Memory B cell (primary cell): ENCODE measurements around the gene PDE4B.
"Not testable (repeated sequence)": the region's sequence is repeated elsewhere in the genome, so short reads cannot be mapped to it uniquely, and the experiment has no call there.

Experiments used
- ATAC-seq: fragments of 150-1000 bp; cut with Tn5 transposase; 2 replicates; pipeline ENCODE4 v1.10.0; 2021; ENCODE audit warnings: low read depth, mild to moderate bottlenecking, moderate library complexity
- DNase-seq, 2 donors: peaks; one replicate each; pipeline ENCODE4 v3.0.0; 2022; ENCODE audit warnings: low spot score in 2 of 2
- H3K27ac Mint-ChIP-seq: one replicate; pipeline ENCODE4 v1.8.0; 2022; ENCODE audit warnings: mild to moderate bottlenecking, moderate library complexity, mixed read lengths
- H3K27me3 Mint-ChIP-seq: one replicate; pipeline ENCODE4 v1.8.0; 2022; ENCODE audit warnings: mixed read lengths
- H3K36me3 Mint-ChIP-seq: one replicate; pipeline ENCODE4 v1.8.0; 2022; ENCODE audit warnings: mild to moderate bottlenecking, mixed read lengths
- H3K4me1 Mint-ChIP-seq: one replicate; pipeline ENCODE4 v1.8.0; 2022; ENCODE audit warnings: mixed read lengths
- H3K4me3 Mint-ChIP-seq: one replicate; pipeline ENCODE4 v1.8.0; 2022; ENCODE audit warnings: mild to moderate bottlenecking, moderate library complexity, mixed read lengths
- H3K9me3 Mint-ChIP-seq: one replicate; pipeline ENCODE4 v1.8.0; 2022; ENCODE audit warnings: mixed read lengths

The PDE4B gene

DNA sequence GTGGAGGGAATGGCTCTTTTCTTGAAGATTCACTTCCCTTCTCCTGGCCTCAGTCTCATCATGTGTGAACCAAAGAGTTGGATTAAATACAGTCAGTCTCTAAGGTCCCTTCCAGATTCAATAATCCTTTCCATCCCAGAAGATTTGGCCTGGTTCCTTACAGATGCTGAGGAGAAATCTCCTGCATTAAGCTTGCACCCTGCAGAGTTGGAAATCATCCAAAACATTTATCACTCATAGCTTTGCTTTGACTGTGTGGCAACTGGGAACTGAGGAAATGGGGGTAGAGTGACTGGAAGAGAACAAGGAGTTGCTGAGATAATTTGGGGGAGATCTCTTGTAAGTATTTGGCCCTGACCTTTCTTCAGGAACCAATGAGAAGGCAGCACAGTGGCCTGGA, 520.7 kb downstream of the PDE4B start:
- Mint-ChIP-seq H3K4me3 (no peak overlapping the region), H3K4me1 (peaks cover 3% of the 10 kb centered on the region), H3K27ac (no peak overlapping the region), H3K36me3 (no peaks in the 10 kb centered on the region), H3K27me3 (no peaks in the 10 kb centered on the region), H3K9me3 (no peaks in the 10 kb centered on the region)
- DNase-seq (no peak), ATAC-seq (no peak)

DNA sequence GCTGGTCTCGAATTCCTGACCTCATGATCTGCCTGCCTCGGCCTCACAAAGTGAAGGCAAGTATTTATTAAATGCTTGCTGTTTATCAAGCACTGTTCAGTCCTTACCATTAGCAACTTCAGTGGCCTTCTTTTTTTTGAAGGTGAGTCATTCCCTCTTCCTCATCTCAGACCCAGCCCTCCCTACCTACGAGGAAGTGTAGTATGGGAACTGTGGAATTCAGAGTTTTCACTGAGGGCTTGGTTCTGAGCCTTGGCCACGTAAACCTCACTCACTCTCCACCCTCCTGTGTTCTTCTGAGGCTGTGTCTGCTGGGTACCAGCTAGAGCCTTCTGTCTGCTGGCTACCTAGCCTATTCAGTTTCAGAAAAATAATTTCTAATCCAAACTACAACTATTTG, 523.0 kb downstream of the PDE4B start:
- Mint-ChIP-seq H3K27me3 (no peaks in the 10 kb centered on the region), H3K4me1 (peaks cover 6% of the 10 kb centered on the region), H3K4me3 (peak overlapping the region; percentile 19), H3K9me3 (no peaks in the 10 kb centered on the region), H3K27ac (no peak overlapping the region), H3K36me3 (peaks cover 2% of the 10 kb centered on the region)
- DNase-seq (no peak), ATAC-seq (no peak)

DNA sequence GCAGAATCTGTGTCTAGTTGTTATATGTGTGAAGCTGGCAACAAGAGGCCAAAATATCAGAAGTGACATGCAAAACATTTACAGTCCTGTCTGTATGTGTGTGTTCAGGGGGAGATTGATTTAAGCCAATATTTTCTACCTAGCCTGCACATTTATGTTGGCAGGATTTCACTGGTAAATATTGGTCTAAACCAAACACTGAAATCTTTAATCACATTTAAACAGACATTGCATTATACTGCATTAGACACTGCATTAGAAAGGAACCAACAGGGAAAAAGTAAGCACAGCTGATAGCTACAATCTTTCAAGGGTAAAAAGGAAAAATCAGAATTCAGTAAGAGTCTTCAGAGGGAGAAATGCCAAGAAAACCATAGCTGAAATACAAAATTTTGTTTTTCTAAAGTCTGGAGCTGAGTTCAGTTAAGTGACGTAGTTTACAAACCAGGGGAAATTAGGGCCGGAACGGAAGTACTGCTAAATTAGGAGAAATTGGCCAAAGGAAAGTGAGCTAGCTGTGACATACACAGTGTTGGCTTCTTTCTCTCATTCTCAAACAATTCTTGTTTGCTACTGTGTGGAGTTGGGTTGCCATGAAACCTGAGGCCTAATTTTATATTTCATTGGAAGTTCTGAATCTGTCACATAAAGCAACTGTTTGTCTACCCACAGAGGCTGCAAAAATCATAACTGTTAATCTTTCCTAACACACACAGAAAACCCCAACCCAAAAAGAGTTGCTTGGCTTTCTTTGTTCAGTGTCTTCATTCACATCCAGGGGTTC, 524.0 kb downstream of the PDE4B start:
- no peak overlapping the region for H3K27ac Mint-ChIP-seq
- no peaks in the 10 kb centered on the region for H3K27me3 Mint-ChIP-seq
- peaks cover 6% of the 10 kb centered on the region for H3K4me1 Mint-ChIP-seq
- no peak overlapping the region for H3K4me3 Mint-ChIP-seq
- DNase-seq (no peak), ATAC-seq (peak; percentile 62)
- H3K9me3 Mint-ChIP-seq: no peaks in the 10 kb centered on the region
- H3K36me3 Mint-ChIP-seq: peaks cover 2% of the 10 kb centered on the region

DNA sequence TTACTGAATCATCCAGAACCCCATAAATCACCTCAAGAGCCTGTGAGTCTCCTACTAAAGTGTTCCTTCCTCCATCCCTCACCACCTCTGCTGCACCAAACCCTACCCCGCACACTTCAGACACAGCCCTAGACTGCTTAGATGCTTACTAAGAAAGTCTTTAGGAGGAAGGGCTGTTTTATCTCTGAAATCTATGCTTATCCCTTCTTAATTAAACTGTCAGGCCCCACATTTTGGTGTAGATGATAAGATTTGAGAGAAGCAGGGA, 524.5 kb downstream of the PDE4B start:
- Mint-ChIP-seq H3K27ac (no peak overlapping the region), H3K4me3 (no peak overlapping the region), H3K36me3 (peaks cover 2% of the 10 kb centered on the region), H3K4me1 (peaks cover 8% of the 10 kb centered on the region), H3K9me3 (no peaks in the 10 kb centered on the region), H3K27me3 (no peaks in the 10 kb centered on the region)
- ATAC-seq (no peak), DNase-seq (no peak)

DNA sequence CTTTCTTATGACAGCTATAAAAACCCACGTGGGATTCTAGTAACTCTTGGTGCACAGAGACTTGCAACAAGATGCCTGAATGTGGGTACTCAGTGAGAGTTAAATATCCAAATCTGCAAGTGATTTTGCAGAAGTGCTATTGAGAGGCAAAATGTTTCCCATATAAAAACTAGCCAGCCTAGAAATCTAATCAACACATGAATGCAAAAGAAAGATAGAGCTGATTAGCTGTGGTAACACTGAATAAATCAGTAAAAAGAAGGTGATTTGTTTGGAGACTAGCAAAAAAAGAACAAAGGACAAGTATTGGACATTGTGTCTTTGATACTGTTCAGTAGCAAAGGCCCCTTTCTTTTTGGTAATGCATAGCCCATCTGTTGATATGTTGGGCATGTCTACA, 527.5 kb downstream of the PDE4B start:
- Mint-ChIP-seq H3K4me1 (peaks cover 8% of the 10 kb centered on the region), H3K4me3 (no peak overlapping the region)

DNA sequence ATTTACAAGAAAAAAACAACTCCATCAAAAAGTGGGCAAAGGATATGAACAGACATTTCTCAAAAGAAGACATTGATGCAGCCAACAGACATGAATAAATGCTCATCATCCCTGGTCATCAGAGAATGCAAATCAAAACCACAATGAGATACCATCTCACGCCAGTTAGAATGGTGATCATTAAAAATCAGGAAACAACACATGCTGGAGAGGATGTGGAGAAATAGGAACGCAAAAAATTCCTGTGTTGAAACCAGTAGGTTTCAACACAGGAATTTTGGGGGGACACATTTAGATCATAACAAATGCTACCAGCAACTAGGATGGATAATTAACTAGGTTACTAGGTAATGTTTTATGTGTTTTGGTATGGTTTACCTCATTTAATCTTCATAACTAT, 529.8 kb downstream of the PDE4B start:
- H3K4me3 Mint-ChIP-seq, ATAC-seq, H3K4me1 Mint-ChIP-seq, H3K27me3 Mint-ChIP-seq, H3K36me3 Mint-ChIP-seq, H3K9me3 Mint-ChIP-seq, DNase-seq: not testable (repeated sequence)
- peak overlapping the region; percentile 37 for H3K27ac Mint-ChIP-seq

More for the DNA sequence above, 527.5 kb downstream of the PDE4B start:
- H3K27me3 Mint-ChIP-seq: no peaks in the 10 kb centered on the region
- DNase-seq (no peak), ATAC-seq (no peak)
- H3K27ac Mint-ChIP-seq: no peak overlapping the region
- no peaks in the 10 kb centered on the region for H3K9me3 Mint-ChIP-seq
- H3K36me3 Mint-ChIP-seq: peaks cover 2% of the 10 kb centered on the region

DNA sequence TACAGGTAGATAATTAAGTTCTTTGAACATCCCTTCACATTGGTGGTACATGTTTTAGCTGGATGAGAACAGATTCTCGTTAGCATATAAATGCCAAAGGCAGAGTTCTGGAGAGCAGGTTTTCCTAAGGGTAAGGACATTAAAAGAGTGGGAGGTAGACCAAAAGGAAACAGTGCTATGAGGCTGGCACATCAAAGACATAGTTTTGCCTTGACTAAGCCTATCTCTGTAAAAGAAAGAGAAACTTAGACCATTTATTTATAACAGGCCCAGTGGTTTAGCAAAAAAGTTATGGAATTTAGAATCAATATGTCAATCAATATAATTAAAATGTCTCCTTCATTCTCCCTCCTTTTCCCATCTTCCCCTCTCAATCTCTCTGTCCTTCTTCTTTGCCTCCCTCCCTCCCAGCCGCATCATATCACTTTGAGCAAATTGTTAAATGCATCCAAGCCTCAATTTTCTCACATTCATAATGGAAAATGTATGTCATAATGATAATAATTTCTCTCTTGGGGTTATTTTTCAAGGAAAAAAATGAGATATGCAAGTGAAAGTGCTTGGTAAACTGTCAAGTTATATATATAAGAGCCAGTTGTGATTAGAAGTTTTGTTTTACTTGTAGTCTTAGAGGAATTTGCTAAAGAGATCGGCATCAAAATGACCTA, 531.4 kb downstream of the PDE4B start:
- Mint-ChIP-seq H3K4me3 (no peak overlapping the region), H3K9me3 (peaks cover 2% of the 10 kb centered on the region), H3K4me1 (peaks cover 21% of the 10 kb centered on the region), H3K36me3 (peaks cover 2% of the 10 kb centered on the region), H3K27me3 (no peaks in the 10 kb centered on the region), H3K27ac (no peak overlapping the region)
- ATAC-seq (no peak), DNase-seq (no peak)

DNA sequence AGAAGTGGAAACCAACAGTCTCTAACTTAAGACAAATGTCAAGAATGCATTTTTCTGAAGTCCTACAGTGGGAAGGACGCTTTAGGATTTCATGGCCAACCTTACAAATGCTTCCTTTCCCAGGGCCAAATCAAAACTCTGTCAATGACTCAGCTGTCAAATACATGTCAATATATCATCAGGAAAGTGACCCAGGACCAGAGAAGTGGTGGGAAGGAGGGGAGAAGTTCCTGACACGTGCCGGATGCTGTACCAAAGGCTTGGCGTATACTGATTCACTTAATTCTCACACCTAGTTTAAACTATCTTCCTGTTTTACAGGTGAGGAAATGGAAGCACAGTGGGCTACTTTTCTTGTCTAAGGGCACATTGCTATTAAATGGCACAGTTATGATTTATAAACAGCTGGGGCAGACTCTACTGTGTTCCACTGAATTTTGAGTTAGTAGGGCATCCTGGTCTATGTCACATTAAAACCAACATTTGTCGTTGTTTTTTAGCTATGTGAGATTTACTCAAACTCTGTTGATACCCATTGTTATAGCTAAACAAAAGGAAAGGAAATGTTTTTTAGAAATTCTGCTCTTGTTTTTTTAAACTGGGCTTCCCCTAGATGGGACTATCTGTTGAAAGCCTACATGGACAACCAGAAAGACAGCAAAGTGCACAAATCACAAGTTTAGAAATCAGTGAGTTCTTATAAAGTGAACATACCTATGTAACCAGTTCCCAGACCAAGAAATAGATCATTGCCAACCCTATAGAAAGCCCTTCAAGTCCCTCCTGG, 533.1 kb downstream of the PDE4B start:
- no peak for ATAC-seq
- H3K4me3 Mint-ChIP-seq: no peak overlapping the region
- no peak overlapping the region for H3K27ac Mint-ChIP-seq
- no peaks in the 10 kb centered on the region for H3K27me3 Mint-ChIP-seq
- H3K4me1 Mint-ChIP-seq: peaks cover 32% of the 10 kb centered on the region
- peaks cover 2% of the 10 kb centered on the region for H3K9me3 Mint-ChIP-seq
- H3K36me3 Mint-ChIP-seq: no peaks in the 10 kb centered on the region
- no peak for DNase-seq

DNA sequence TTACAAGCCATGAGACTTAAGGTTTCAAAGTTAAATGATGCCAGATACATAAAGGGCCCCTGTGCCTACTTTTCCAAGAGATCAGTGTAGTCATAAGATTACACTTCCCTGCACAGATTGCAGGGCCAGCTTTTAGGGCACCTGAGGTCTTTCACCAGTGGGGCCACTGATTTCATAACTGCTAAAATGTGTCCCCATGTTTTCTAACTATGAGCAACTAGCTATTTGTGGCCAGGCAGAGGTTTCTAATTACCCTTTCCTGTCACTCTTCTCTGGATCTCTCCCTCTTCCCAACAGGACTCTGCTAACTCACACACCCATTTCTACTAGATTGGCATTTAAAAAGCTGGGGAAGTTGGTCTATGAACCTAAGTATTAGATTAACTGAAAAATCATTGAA, 534.2 kb downstream of the PDE4B start:
- ATAC-seq (no peak), DNase-seq (no peak)
- Mint-ChIP-seq H3K4me1 (peaks cover 32% of the 10 kb centered on the region), H3K27me3 (no peaks in the 10 kb centered on the region), H3K36me3 (no peaks in the 10 kb centered on the region), H3K9me3 (peaks cover 2% of the 10 kb centered on the region), H3K4me3 (no peak overlapping the region), H3K27ac (no peak overlapping the region)

DNA sequence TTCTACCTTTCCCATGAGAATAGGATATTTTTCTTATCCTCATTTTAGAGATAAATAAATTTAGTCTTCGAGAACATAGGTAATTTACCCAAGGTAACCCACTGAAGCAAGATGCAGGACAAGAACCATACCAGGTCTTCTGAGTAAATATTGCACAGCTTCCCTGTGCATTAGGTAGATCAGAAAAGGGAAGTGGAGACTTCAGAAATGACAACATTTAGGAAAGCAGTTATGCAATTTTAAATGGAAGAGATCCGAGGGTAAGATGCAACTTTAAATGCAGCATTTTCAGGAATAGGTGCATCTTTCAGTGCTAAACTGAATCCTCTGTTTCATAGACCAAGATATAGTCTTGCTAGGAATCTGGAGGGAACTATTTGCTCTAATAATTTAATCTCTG, 534.9 kb downstream of the PDE4B start:
- no peaks in the 10 kb centered on the region for H3K27me3 Mint-ChIP-seq
- peaks cover 30% of the 10 kb centered on the region for H3K4me1 Mint-ChIP-seq
- peak overlapping the region; percentile 82 for H3K27ac Mint-ChIP-seq
- peaks cover 2% of the 10 kb centered on the region for H3K9me3 Mint-ChIP-seq
- H3K4me3 Mint-ChIP-seq: no peak overlapping the region
- H3K36me3 Mint-ChIP-seq: peaks cover 4% of the 10 kb centered on the region
- no peak for DNase-seq
- no peak for ATAC-seq

DNA sequence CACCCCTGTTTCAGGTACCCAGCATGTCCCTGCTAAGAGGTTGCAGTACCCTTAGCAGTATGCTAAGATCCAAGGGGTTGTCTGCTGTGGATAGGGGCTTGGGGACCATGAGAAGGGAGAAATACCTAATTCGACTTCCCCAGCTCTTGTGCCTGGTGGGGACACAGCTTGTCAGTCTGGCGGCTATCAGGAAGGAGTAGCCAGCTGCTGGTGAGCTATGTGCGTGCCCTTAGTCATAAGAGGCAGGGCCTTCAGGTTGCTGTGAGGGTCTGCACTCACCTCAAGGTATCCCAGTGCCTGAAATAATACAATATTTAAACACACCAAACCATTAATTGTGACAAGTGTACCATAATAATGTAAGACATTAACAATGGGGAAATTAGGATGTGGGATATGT, 536.2 kb downstream of the PDE4B start:
- H3K27me3 Mint-ChIP-seq: no peaks in the 10 kb centered on the region
- H3K4me3 Mint-ChIP-seq: no peak overlapping the region
- H3K27ac Mint-ChIP-seq: peak overlapping the region; percentile 82
- peaks cover 30% of the 10 kb centered on the region for H3K4me1 Mint-ChIP-seq
- peaks cover 13% of the 10 kb centered on the region for H3K36me3 Mint-ChIP-seq
- DNase-seq (no peak), ATAC-seq (no peak)
- H3K9me3 Mint-ChIP-seq: peaks cover 2% of the 10 kb centered on the region

DNA sequence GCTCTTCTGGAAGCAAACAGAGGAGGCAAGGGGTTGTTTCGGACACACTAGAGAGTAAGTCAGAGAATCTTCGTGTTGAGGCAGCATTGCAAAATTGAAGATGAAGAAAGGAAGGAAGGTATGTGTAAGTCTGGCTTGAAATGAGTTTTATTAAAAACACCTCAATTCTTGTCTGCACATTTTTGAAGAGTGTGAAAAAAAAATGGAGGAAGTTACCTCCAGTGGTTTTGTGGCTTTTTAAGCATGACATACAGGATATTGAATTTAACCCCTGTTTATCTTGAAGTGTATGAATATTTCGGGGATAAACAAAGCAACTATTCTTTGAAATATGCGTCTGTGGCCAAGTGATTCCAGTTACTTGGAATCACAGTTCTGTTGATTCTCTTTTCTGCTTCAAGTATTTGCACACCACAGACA, 538.0 kb downstream of the PDE4B start:
- H3K36me3 Mint-ChIP-seq: peaks cover 15% of the 10 kb centered on the region
- ATAC-seq (peak; percentile 52), DNase-seq (no peak)
- peaks cover 32% of the 10 kb centered on the region for H3K4me1 Mint-ChIP-seq
- H3K4me3 Mint-ChIP-seq: peak overlapping the region; percentile 81
- H3K9me3 Mint-ChIP-seq: peaks cover 2% of the 10 kb centered on the region
- H3K27ac Mint-ChIP-seq: peak overlapping the region; percentile 99
- no peaks in the 10 kb centered on the region for H3K27me3 Mint-ChIP-seq

DNA sequence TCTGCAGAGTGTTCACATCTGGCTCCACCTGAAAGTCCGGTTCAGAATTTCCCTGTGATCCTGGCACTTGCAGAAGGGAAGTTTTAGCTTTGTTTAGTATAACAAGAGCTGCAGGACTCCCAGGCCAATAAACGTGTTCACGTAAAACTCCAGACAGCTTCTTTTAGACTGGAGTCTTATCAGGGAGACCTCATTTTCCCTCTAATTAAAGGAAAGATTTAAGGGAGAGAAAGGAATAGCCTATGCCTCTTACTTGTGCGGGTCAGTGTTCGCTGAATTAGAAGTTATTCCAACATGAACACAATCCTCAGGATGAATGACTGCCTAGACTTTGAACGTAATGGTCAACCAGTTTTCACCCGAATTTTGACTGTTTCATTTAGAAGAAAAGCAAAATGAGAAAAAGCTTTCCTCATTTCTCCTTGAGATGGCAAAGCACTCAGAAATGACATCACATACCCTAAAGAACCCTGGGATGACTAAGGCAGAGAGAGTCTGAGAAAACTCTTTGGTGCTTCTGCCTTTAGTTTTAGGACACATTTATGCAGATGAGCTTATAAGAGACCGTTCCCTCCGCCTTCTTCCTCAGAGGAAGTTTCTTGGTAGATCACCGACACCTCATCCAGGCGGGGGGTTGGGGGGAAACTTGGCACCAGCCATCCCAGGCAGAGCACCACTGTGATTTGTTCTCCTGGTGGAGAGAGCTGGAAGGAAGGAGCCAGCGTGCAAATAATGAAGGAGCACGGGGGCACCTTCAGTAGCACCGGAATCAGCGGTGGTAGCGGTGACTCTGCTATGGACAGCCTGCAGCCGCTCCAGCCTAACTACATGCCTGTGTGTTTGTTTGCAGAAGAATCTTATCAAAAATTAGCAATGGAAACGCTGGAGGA, 539.2 kb downstream of the PDE4B start:
- ATAC-seq (peak; percentile 3), DNase-seq (peak in 1 of 2 donors; percentile 41)
- Mint-ChIP-seq H3K4me1 (peaks cover 39% of the 10 kb centered on the region), H3K27ac (peak overlapping the region; percentile 99), H3K9me3 (peaks cover 2% of the 10 kb centered on the region), H3K27me3 (no peaks in the 10 kb centered on the region), H3K36me3 (peaks cover 19% of the 10 kb centered on the region), H3K4me3 (peak overlapping the region; percentile 100)

DNA sequence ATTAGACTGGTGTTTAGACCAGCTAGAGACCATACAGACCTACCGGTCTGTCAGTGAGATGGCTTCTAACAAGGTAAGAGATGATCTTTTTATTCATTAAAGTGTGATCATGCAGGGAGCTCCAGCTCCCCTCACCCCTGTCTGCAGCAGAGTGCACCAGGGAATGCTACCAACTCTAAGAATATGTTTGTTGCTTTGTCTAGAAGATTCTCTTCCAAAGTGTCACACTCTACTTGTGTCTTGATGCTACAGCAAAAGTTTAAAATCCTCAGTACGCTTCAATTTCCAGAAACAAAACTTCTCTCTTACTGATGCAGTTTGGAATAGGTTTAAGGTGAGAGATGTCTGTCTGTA, 539.8 kb downstream of the PDE4B start:
- Mint-ChIP-seq H3K4me1 (peaks cover 40% of the 10 kb centered on the region), H3K4me3 (peak overlapping the region; percentile 100), H3K36me3 (peaks cover 23% of the 10 kb centered on the region), H3K27ac (peak overlapping the region; percentile 99), H3K9me3 (peaks cover 2% of the 10 kb centered on the region), H3K27me3 (no peaks in the 10 kb centered on the region)
- no peak for DNase-seq
- no peak for ATAC-seq
